ENCODE data around the gene PLCH2.
A peak's percentile ranks its signal among the peaks of the same experiment; 100 is the strongest.
"Not testable (repeated sequence)": the region's sequence is repeated elsewhere in the genome, so short reads cannot be mapped to it uniquely, and the experiment has no call there.

PLCH2 gene

GRCh38 chr1:2543543-2544092, 67.5 kb downstream of the PLCH2 start:
- no peak for DNase-seq (ENCODE audit: low read depth in 2 of 3, low spot score in 1 of 3)

GRCh38 chr1:2544093-2544874, 68.2 kb downstream of the PLCH2 start:
- DNase-seq (ENCODE audit: low read depth in 2 of 3, low spot score in 1 of 3), result no peak

GRCh38 chr1:2544875-2545640, 69.0 kb downstream of the PLCH2 start:
- no peak for DNase-seq (ENCODE audit: low read depth in 2 of 3, low spot score in 1 of 3)

- DNase-seq (ENCODE audit: low read depth in 2 of 3, low spot score in 1 of 3), result peak; percentile 72 to 83 (median 75)
Observed at GRCh38 chr1:2545754-2546514, 69.8 kb downstream of the PLCH2 start.

GRCh38 chr1:2546515-2547209, 70.6 kb downstream of the PLCH2 start:
- peak; percentile 66 to 79 (median 79) for DNase-seq (ENCODE audit: low read depth in 2 of 3, low spot score in 1 of 3)

GRCh38 chr1:2547210-2548067, 71.3 kb downstream of the PLCH2 start:
- peak in 1 of 3 donors; percentile 41 for DNase-seq (ENCODE audit: low read depth in 2 of 3, low spot score in 1 of 3)

GRCh38 chr1:2548068-2548589, 72.0 kb downstream of the PLCH2 start:
- peak; percentile 75 to 81 (median 79) for DNase-seq (ENCODE audit: low read depth in 2 of 3, low spot score in 1 of 3)

GRCh38 chr1:2549367-2550029, 73.4 kb downstream of the PLCH2 start:
- DNase-seq (ENCODE audit: low read depth in 2 of 3, low spot score in 1 of 3), result not testable (repeated sequence)

- DNase-seq (ENCODE audit: low read depth in 2 of 3, low spot score in 1 of 3), result not testable (repeated sequence)
Observed at GRCh38 chr1:2550309-2550861, 74.3 kb downstream of the PLCH2 start.

- not testable (repeated sequence) for DNase-seq (ENCODE audit: low read depth in 2 of 3, low spot score in 1 of 3)
Observed at GRCh38 chr1:2551544-2551943, 75.5 kb downstream of the PLCH2 start.

- no peak for DNase-seq (ENCODE audit: low read depth in 2 of 3, low spot score in 1 of 3)
Observed at GRCh38 chr1:2552189-2552588, 76.1 kb downstream of the PLCH2 start.

- not testable (repeated sequence) for DNase-seq (ENCODE audit: low read depth in 2 of 3, low spot score in 1 of 3)
Observed at GRCh38 chr1:2553076-2553475, 77.0 kb downstream of the PLCH2 start.

- no peak for DNase-seq (ENCODE audit: low read depth in 2 of 3, low spot score in 1 of 3)
Observed at GRCh38 chr1:2553871-2554620, 78.0 kb downstream of the PLCH2 start.

GRCh38 chr1:2554621-2555387, 78.7 kb downstream of the PLCH2 start:
- DNase-seq (ENCODE audit: low read depth in 2 of 3, low spot score in 1 of 3), result no peak

All from stimulated activated CD4-positive, alpha-beta T cell treated with anti-CD3 and anti-CD28 coated beads, Interleukin-12 subunit alpha, Interleukin-12 subunit beta, amount 100 ng/mL, for 48 hours (primary cell).